ENCODE measurements around the gene TTLL5.

TTLL5 gene

GRCh38 chr14:75660630-75661498 lies at the start of gene TTLL5, which contains the start of gene ERG28:
Gene TTLL5 (plus strand): TSS chr14:75661246. CDS start chr14:75663150, 1,904 bp downstream.
Gene ERG28 (minus strand): TSS chr14:75660876. CDS start chr14:75657502, 3,374 bp downstream.
- peak; percentile 99 for FAIRE-seq

- FAIRE-seq = no peak
Observed at GRCh38 chr14:75612157-75612556, 48.9 kb upstream of the TTLL5 start.

GRCh38 chr14:75614179-75614578 lies 46.9 kb upstream of the TTLL5 start:
- FAIRE-seq = no peak

- no peak for FAIRE-seq
Observed at GRCh38 chr14:75615200-75615599, 45.8 kb upstream of the TTLL5 start.

- no peak for FAIRE-seq
Observed at GRCh38 chr14:75619548-75619947, 41.5 kb upstream of the TTLL5 start.

DNA sequence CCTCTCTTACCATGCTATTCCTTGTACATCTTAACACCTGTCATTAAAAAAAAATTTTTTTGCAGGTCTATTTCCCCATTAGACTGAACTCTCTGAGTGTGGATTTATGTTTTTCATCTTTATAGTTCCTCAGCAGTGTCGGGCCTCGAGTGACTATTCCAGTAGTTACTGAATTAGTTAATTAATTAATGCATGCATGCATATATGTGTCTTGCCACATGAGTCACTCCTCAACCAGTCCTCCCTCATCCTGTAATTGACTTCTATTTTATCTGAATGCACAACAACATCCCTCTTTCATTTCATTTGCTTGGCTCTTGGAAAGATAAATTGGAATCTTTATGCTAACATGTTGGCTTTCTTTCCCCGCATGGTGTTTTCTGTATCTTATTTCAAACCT lies 36.0 kb upstream of the TTLL5 start:
- FAIRE-seq = no peak

DNA sequence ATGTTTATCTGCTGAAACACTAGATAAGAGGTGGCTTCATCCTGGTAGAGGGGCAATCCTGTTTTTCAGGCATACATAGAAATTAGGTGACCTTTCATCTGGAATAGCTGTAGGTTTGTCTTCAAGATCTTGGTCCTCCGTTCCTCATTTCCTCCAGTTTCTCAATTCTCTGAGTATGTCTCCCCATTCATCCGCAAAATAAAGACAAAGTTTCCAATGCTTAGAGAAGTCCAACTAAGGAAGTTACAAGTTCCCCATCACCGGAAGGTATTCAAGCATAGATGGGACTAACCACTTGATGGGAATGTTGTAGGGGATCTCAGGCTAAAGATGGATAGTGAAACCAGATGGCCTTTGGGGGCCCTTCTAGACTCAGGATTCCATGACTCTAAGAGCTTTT lies 34.6 kb upstream of the TTLL5 start:
- no peak for FAIRE-seq

DNA sequence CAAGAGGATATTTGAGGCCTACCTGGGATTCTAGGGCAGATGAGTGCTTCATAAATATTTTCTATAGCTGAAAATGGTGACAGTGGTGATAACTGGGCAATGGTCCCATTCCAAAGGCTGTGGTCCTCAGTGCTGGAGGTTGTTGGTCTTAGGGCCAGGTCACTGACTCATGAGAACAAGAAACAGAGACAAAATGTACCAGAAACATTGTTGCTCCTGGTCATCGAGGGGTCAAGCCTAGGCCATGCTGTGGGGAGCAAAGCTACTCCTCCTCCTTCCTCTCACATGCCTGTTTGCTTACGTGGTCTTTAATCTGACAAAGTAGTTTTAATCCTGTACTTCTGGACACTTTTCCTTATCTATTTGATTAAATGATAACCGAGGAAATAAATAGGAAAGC lies 34.2 kb upstream of the TTLL5 start:
- FAIRE-seq = no peak

DNA sequence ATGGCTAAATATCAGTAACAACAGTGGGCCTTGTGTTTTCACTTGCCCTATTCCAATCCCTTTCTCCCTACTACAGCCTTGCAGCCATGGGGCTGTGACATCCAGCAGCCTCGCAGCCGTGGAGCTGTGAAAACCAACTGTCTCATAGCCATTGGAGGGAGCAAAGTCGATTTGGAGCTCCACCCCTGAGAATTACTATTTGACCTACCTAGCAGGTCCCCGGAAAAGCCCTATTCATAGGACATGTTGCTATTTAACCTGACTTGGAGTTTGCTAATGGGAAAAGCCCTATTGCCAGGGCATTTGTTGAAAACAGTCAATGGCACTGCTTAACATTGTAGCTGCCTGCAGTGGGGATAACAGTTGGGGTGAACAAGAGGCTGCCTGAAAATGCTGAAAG lies 33.6 kb upstream of the TTLL5 start:
- FAIRE-seq = no peak

DNA sequence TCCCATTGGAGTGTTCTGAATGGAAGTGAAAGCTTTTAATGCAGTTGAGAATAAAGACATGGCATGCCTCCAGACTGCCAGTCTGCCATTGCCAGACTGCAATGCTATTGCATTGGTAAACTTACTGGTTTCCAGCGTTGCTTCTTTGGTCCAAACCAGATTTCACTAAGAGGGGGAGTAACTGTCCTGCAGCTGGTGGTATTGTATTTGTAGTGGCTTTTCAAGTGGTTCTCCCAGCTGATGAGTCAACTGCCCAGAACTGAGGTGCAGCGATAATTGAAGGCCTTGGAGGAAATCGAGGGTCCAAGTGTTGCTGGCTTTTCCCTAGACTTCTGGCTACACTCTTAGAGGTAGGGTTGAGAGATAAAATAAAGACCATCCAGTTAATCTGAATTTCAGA lies 32.2 kb upstream of the TTLL5 start:
- no peak for FAIRE-seq

GRCh38 chr14:75630695-75631452 lies 30.2 kb upstream of the TTLL5 start:
- FAIRE-seq = no peak

GRCh38 chr14:75631453-75631831 lies 29.6 kb upstream of the TTLL5 start:
- FAIRE-seq = no peak

DNA sequence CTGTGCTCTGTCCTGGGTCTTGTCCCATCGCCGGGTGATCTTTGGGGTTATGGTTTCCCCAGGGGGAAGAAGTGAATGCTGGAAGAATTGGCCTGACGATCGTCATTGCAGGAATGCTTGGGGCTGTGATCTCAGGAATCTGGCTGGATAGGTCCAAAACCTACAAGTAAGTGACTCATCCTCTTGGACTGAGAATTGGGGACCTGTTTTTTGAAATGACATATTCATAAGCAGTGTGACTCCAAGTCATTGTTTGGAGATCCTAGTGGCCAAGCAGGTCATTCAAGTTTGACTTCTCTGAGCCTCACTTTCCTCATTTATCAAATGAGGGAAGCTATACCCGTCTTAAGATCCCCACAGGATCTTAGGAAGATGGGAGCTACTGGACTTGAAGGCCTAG lies 26.2 kb upstream of the TTLL5 start:
- FAIRE-seq = no peak

- no peak for FAIRE-seq
Observed at GRCh38 chr14:75636100-75636692, 24.9 kb upstream of the TTLL5 start.

GRCh38 chr14:75640876-75641275 lies 20.2 kb upstream of the TTLL5 start:
- FAIRE-seq = no peak

DNA sequence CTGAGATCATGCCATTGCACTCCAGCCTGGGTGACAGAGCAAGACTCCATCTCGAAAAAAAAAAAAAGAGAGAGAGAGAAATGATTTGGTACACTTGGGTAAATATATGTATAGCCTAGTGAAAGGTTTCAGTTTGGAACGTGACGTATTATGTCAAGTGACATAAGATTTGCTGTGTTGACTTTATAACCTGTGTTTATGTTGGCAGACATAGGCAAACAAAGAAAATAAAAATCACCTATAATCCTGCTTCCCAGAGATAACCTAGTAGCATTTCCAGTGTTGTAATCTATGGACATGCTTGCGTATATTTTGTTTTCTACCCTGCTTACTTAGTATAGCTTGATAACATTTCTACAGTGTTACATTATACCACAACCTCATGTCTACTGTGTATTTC lies 17.1 kb upstream of the TTLL5 start:
- FAIRE-seq = no peak

- FAIRE-seq = no peak
Observed at GRCh38 chr14:75645056-75645455, 16.0 kb upstream of the TTLL5 start.

GRCh38 chr14:75646762-75647161 lies 14.3 kb upstream of the TTLL5 start:
- FAIRE-seq = no peak

GRCh38 chr14:75647640-75648039 lies 13.4 kb upstream of the TTLL5 start:
- no peak for FAIRE-seq

GRCh38 chr14:75648066-75648838 lies 12.8 kb upstream of the TTLL5 start:
- FAIRE-seq = no peak

GRCh38 chr14:75649337-75649736 lies 11.7 kb upstream of the TTLL5 start:
- FAIRE-seq = no peak

DNA sequence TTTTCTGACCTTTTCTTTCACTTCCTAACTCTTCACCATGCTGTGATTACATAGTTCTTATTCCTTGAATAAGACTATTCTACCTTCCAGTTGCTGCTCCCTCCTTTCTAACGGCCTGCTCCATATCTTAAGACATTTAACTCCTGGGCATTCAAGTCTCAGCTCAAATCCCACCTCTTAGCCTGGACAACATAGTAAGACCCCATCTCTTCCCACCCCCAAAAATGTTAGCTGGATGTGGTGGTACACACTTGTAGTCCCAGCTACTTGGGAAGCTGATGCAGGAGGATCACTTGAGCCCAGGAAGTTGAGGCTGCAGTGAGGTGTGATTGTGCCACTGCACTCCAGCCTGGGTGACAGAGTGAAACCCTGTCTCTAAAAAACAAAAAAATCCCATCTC lies 11.3 kb upstream of the TTLL5 start:
- no peak for FAIRE-seq
